Spleen (tissue), 7 donors: ENCODE measurements around the gene CFAP77.

Experiments used
- POLR2AphosphoS5 ChIP-seq, 3 donors: sonication (generic); formaldehyde crosslinking; IDR thresholded peaks; one replicate each; pipeline ENCODE4 v1.5.1; 2017; ENCODE audit warnings: antibody characterized with exemption in 3 of 3
- TF ChIP-seq, protein P1 (sequence below), 11 experiments: fragments of 200-600 bp in 7 of 11; fragments of 450-650 bp in 4 of 11; sonication (generic) in 4 of 11; IDR thresholded peaks in 8 of 11; conservative IDR thresholded peaks in 3 of 11; 1 replicate in 7 of 11; 2 replicates in 4 of 11; pipeline versions ENCODE4 v1.4.0 to v1.8.0; 2016 to 2021; ENCODE audit warnings: antibody characterized with exemption in 11 of 11, inconsistent platforms in 4 of 11, mild to moderate bottlenecking in 1 of 11
- donor health status: DM: no; HTN: no; CAD: no; lungs with moderate emphysema.
- donor health status: DM: no; HTN: no; CAD: no.
- donor health status: DM: no; HTN: no; CAD: no.

DNA sequence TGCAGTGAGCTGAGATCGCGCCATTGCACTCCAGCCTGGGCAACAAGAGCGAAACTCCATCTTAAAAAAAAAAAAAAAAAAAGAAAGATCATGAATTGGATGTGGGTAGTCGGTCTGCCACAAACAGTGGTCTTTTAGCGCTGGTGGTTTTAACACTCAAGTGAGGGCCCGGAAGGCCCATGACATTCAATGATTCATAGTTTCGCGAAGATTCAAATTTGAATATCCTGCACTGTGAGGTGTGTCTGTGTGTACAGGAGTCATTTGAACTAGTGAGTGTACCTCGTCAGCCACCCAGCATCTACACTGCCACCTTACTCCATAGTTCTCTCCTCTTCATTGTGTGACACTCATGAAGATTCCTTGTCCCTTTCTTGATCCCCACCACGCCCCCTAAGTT, 41.3 kb downstream of the CFAP77 start:
- TF ChIP-seq, protein P1, sequence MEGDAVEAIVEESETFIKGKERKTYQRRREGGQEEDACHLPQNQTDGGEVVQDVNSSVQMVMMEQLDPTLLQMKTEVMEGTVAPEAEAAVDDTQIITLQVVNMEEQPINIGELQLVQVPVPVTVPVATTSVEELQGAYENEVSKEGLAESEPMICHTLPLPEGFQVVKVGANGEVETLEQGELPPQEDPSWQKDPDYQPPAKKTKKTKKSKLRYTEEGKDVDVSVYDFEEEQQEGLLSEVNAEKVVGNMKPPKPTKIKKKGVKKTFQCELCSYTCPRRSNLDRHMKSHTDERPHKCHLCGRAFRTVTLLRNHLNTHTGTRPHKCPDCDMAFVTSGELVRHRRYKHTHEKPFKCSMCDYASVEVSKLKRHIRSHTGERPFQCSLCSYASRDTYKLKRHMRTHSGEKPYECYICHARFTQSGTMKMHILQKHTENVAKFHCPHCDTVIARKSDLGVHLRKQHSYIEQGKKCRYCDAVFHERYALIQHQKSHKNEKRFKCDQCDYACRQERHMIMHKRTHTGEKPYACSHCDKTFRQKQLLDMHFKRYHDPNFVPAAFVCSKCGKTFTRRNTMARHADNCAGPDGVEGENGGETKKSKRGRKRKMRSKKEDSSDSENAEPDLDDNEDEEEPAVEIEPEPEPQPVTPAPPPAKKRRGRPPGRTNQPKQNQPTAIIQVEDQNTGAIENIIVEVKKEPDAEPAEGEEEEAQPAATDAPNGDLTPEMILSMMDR (IDR thresholded peaks at IDR 0.05 in 8 of 11, conservative IDR thresholded peaks at IDR 0.05 in 3 of 11), result no peak
- no peak for TF ChIP-seq POLR2AphosphoS5 (IDR thresholded peaks at IDR 0.05)
